Chondrocyte (in vitro differentiated cells): ENCODE data around the gene SPDYA. TPM values are rescaled to one million over a fixed set of nuclear protein-coding genes. Genes with fewer than 3 reads are reported as not detected.

Experiments used
- DNase-seq: peaks from one replicate; pipeline ENCODE4 v3.0.0; 2021; ENCODE audit warnings: mixed read lengths, low spot score
- H3K27ac Mint-ChIP-seq: one replicate; pipeline ENCODE4 v1.8.0; 2021; ENCODE audit warnings: mild to moderate bottlenecking, moderate library complexity, mixed read lengths; ENCODE audit not compliant: unreplicated experiment
- H3K27me3 Mint-ChIP-seq: 2 replicates; pipeline ENCODE4 v1.8.0; 2021; ENCODE audit warnings: low read depth, mixed read lengths
- H3K36me3 Mint-ChIP-seq: 2 replicates; pipeline ENCODE4 v1.8.0; 2021; ENCODE audit warnings: low read depth, mixed read lengths
- H3K4me1 Mint-ChIP-seq: 2 replicates; pipeline ENCODE4 v1.8.0; 2021; ENCODE audit warnings: low read depth, mild to moderate bottlenecking, mixed read lengths
- H3K4me3 Mint-ChIP-seq: one replicate; pipeline ENCODE4 v1.8.0; 2021; ENCODE audit warnings: mild to moderate bottlenecking, moderate library complexity, mixed read lengths; ENCODE audit not compliant: unreplicated experiment
- H3K9me3 Mint-ChIP-seq: 2 replicates; pipeline ENCODE4 v1.8.0; 2021; ENCODE audit warnings: low read depth, mixed read lengths
- CTCF ChIP-seq: fragments of 200-600 bp; sonication (generic); IDR thresholded peaks from 2 replicates; pipeline ENCODE4 v1.5.0; 2021; ENCODE audit warnings: antibody characterized with exemption, mild to moderate bottlenecking, moderate library complexity
- long read RNA-seq: library from polyadenylated mRNA; stranded (forward); transcript quantifications from one replicate; pipeline ENCODE4 v2.0.0, GENCODE V29; 2021
- total RNA-seq: library from RNA; stranded (reverse); gene quantifications from 3 replicates; pipeline ENCODE4 v1.2.1, GENCODE V29; 2021

SPDYA gene
- 1.6 to 3.4 TPM (median 1.6 TPM) in 3 replicates for total RNA-seq
- long read RNA-seq, partial matches to known transcripts, result 0 of 8 reads
- long read RNA-seq, other reads (novel, unspliced or antisense), result 8 of 8 reads

- Mint-ChIP-seq H3K27ac (peak within 1 kb of the TSS; percentile 66), H3K36me3 (peaks cover 12% of the 10 kb centered on the region), H3K4me3 (peak within 1 kb of the TSS; percentile 69), H3K27me3 (no peaks in the 10 kb centered on the region), H3K4me1 (peaks cover 21% of the 10 kb centered on the region), H3K9me3 (no peaks in the 10 kb centered on the region)
- TF ChIP-seq CTCF, result peak; percentile 22
- peak; percentile 93 for DNase-seq
Measured at GRCh38 chr2:28810384-28811285, at the start of gene SPDYA. SPDYA (plus strand) TSS chr2:28810834; CDS start chr2:28816015, 5,181 bp downstream.

DNA sequence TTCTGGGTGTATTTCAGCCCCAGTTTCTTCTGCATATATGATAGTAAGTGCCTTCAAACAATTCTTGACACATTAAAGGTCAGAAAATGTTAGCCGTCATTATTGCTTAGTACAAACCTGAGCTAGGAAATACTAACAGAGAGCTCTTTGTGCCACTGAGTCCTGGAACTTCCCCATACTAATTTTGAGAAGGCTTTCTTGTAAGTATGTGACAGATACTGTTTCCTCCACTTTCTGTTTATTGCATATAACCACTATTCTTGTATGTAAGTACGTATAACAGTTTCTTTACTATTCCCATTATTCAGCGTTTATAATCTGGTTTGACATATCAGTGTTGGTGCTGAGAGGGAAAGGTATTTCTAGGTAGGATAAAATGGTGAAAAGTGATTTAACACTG is 49.2 kb upstream of the SPDYA start:
- peaks cover 79% of the 10 kb centered on the region for H3K4me1 Mint-ChIP-seq
- H3K27me3 Mint-ChIP-seq, result no peaks in the 10 kb centered on the region

GRCh38 chr2:28764909-28765711 is 45.5 kb upstream of the SPDYA start:
- no peak for DNase-seq
- Mint-ChIP-seq H3K27ac (peak overlapping the region; percentile 77), H3K4me1 (peaks cover 78% of the 10 kb centered on the region), H3K36me3 (peaks cover 6% of the 10 kb centered on the region), H3K9me3 (peaks cover 3% of the 10 kb centered on the region), H3K4me3 (peak overlapping the region; percentile 20), H3K27me3 (no peaks in the 10 kb centered on the region)
- TF ChIP-seq CTCF, result no peak

More for the DNA sequence above, 49.2 kb upstream of the SPDYA start:
- Mint-ChIP-seq H3K27ac (no peak overlapping the region), H3K4me3 (no peak overlapping the region), H3K36me3 (peaks cover 6% of the 10 kb centered on the region), H3K9me3 (no peaks in the 10 kb centered on the region)
- DNase-seq, result no peak
- no peak for TF ChIP-seq CTCF

DNA sequence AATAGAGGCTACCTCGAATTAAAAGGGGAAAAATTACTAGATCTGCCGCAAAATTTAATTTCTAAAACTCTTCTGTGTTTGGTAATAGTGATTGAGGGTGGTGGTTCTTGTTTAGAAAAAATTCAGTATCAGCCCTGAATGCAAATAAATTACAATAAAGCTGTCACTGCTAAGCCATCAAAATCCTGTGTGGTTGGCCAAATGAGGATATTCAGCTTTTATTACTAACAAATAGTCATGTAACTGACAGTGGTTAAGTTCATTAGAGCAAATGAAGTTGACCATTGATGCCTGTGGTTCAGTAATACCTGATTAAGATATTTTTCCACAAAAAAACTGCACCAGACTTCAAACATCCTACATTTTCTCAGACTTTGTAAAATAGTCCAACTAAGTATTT is 44.6 kb upstream of the SPDYA start:
- H3K36me3 Mint-ChIP-seq, result peaks cover 6% of the 10 kb centered on the region
- no peak for TF ChIP-seq CTCF
- DNase-seq, result no peak
- peaks cover 3% of the 10 kb centered on the region for H3K9me3 Mint-ChIP-seq
- no peaks in the 10 kb centered on the region for H3K27me3 Mint-ChIP-seq
- peaks cover 85% of the 10 kb centered on the region for H3K4me1 Mint-ChIP-seq
- peak overlapping the region; percentile 29 for H3K27ac Mint-ChIP-seq
- H3K4me3 Mint-ChIP-seq, result no peak overlapping the region

DNA sequence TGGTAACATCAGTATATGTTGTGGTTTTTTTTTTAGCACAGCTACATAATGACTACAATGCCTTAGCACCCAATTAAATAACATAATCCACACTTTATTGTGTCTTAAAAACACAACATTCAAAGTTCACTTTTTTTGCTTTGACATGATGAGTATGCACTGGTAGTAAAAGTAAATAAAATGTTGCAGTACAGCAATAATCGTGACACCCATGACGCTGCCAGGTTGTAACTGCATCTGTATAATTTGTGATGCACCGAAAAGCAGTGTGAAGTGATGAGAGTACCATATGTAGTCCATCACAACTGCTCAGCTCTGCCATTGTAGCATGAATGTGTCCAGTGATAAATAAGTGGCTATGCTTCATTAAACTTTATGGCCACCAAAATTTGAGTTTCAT is 43.3 kb upstream of the SPDYA start:
- H3K4me3 Mint-ChIP-seq, result no peak overlapping the region
- H3K36me3 Mint-ChIP-seq, result peaks cover 2% of the 10 kb centered on the region
- H3K4me1 Mint-ChIP-seq, result peaks cover 83% of the 10 kb centered on the region
- no peak for DNase-seq
- H3K9me3 Mint-ChIP-seq, result peaks cover 3% of the 10 kb centered on the region
- no peak for TF ChIP-seq CTCF
- H3K27me3 Mint-ChIP-seq, result no peaks in the 10 kb centered on the region
- H3K27ac Mint-ChIP-seq, result no peak overlapping the region
